PC-9 (cell line): ENCODE results near the gene PRICKLE2.

Experiments used
- EZH2 ChIP-seq: fragments of 200-600 bp; sonication (generic); IDR thresholded peaks from 2 replicates; pipeline ENCODE4 v1.8.0; 2017; ENCODE audit warnings: antibody characterized with exemption, low read depth
- TF ChIP-seq, protein P1 (sequence below): fragments of 200-600 bp; sonication (generic); conservative IDR thresholded peaks from 2 replicates; pipeline ENCODE4 v1.6.1; 2017; ENCODE audit warnings: mixed run types, antibody characterized with exemption, mild to moderate bottlenecking, moderate library complexity

GRCh38 chr3:64148955-64149653 lies 76.2 kb downstream of the PRICKLE2 start:
- TF ChIP-seq, protein P1, sequence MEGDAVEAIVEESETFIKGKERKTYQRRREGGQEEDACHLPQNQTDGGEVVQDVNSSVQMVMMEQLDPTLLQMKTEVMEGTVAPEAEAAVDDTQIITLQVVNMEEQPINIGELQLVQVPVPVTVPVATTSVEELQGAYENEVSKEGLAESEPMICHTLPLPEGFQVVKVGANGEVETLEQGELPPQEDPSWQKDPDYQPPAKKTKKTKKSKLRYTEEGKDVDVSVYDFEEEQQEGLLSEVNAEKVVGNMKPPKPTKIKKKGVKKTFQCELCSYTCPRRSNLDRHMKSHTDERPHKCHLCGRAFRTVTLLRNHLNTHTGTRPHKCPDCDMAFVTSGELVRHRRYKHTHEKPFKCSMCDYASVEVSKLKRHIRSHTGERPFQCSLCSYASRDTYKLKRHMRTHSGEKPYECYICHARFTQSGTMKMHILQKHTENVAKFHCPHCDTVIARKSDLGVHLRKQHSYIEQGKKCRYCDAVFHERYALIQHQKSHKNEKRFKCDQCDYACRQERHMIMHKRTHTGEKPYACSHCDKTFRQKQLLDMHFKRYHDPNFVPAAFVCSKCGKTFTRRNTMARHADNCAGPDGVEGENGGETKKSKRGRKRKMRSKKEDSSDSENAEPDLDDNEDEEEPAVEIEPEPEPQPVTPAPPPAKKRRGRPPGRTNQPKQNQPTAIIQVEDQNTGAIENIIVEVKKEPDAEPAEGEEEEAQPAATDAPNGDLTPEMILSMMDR, result no peak
- no peak for TF ChIP-seq EZH2
